GM21381 (cell line): Measurements from ENCODE around the gene WTIP.
"Not testable (repeated sequence)": the region's sequence is repeated elsewhere in the genome, so short reads cannot be mapped to it uniquely, and the experiment has no call there.

Experiments used
- ATAC-seq: cut with Tn5 transposase; IDR thresholded peaks from one replicate; pipeline ENCODE4 v1.9.1; 2021; ENCODE audit warnings: mild to moderate bottlenecking, moderate library complexity; ENCODE audit not compliant: unreplicated experiment

WTIP gene

DNA sequence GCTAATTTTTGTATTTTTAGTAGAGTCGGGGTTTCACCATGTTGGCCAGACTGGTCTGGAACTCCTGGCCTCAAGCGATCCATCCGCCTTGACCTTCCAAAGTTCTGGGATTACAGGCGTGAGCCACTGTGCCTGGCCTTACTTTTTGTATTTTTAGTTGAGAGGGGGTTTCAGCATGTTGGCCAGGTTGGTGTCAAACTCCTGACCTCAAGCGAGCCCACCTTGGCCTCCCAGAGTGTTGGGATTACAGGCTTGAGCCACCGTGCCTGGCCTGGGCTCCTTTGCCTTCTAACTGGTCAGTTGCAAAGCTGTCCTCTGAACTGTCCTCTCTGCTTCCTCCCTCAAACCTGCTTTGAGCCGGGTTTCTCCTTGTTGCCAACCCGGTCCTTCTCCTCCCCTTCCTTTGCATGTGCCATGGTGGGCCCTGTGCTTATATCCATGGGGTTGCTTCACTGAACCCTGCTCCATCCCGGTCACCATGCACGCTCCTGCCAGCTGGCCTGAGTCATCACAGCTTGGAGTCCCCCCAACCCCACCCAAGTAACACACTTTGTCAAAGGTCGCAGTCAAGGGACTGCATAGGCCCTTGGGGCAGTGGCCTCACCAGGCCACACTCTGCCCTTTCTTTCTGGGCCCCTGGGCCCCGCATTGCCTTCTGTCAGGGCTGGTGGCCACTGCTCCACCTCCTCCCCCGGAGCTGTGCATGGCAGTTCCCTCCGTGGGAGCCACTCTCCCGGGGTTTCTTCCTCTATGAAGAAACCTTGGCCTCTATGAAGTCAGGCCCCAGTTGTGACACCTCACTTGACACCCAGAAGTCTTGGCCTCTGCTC, 21.2 kb downstream of the WTIP start:
- no peak for ATAC-seq

DNA sequence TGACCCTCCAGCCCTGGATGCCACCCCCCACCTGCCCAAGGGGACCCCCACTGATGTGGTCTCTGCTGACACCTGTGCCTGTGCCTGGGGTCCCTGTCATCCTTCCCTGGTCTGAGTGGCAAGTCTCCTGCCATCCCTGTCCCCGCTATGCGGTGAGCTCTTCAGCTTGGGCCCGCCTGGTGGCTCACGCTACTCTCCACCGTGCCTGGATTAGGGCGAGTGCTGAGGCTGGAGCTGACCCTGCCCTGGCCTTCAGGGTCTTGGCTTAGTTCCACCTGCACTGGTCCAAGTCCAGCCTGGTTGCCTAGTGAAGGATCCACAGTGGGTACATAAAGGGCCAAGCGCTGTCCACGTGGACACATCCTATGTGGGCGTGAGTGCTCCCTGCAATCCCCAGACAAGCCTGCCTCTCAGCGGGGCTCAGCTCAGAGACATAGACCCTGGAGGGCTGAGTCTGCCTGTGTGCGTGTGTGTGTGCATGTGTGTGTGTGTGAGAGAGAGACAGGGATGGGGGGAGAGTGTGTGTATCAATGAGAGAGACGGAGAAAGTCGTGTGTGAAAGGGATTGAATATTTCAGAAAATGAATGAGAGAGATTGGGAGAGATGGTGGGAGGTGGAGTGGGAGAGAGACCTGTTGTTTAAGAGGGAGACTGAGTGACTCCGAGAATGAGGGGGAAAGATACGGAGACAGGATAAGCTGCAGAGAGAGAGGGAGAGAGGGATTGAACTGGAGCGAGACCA, 22.1 kb downstream of the WTIP start:
- ATAC-seq: no peak

DNA sequence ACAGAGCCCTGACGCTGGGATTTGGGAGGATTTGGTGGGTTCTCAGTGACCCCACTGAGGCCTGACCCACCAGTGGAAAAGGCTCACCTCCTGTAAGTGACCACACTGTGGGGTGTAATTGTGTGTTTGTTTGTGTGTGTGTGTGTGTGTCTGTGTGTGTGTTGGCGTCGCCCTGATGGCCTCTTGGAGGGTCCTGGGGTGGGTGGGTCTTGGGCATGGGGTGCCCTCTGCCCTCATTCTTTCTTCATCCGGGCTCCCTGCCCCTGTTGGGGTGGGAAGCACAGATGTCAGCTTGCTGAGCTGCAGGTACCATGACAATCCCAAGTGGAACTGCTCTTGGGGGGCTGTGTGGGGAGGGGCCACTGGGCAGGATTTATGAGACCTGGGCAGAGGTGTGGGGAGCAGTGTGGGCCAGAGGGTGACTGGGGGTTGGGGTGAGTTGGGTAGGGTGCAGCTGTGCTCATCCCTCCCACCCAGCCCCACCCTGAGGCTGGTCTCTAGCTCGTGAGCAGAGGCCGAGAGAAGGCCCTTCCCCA, 22.8 kb downstream of the WTIP start:
- ATAC-seq: no peak

DNA sequence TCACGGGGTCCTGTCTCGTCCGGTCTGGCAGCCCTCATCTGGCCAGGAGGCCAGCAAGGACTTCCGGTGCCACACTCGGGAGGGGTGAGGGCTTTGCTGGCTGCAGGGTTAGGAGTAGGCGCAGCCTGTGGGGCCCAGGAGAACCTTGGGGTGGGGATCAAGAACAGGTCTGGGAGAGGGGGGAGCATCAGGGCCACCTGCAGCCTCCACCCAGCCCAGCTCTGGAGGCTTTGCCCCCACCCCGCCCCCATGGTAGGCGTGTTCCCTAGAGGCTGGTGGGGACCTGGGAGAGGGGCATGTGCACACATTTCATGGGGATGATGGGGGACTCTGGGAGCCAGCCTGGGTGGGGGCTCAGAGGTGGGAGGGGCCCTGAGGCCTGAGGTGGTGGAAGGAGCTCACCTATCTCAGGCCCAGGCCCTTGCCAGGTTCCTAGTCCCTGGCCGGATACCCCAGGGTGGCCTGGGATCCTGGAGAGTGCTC, 23.3 kb downstream of the WTIP start:
- no peak for ATAC-seq

DNA sequence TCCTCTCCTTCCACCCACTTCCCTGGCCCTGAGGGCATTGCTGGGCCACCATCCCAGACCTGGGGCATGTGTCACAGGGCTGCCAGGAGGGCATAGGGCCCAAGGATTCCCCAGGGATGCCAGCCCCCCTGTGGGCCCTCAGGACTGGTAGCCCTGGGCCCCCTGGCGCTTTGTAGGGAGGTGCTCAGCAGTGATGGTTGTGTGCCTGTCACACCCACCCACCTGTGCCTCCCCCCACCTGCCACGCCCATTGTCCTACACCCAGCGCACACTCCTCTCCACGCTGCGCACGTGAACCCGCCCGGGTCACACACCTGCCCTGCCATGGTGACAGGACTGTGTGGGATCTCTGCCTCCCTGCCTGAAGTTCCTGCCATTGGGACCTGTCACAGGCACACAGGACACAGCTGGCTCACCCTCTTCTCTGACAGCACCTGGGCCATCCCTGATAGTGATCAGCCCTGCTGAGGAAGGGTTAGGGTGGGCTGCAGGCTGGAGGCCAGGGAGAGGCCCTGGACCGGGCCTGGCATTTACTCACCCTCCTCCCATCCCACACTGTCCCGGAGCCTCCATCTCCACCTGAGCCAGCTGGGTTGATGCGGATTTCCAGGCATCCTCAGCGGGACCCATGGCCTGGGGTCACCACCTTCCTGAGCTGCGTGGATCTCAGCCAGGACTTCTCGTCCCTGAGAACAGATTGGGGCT, 23.9 kb downstream of the WTIP start:
- no peak for ATAC-seq

DNA sequence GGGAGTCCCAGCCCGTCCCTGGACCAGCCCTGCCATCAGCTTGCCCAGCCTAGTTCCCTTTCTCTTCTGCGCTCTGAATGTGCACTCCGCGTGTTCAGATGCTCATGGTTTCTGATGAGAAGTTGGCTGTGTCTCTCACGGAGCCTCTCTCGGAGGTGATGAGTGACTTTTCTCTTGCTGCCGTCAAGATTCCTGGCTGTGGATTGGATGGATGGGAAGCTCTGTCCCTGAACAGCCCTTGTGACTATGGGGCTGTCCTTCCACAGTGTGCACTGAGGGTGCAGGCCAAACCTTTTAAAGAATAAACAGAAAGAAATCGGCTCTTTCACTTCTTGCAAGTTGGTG, 24.4 kb downstream of the WTIP start:
- no peak for ATAC-seq

DNA sequence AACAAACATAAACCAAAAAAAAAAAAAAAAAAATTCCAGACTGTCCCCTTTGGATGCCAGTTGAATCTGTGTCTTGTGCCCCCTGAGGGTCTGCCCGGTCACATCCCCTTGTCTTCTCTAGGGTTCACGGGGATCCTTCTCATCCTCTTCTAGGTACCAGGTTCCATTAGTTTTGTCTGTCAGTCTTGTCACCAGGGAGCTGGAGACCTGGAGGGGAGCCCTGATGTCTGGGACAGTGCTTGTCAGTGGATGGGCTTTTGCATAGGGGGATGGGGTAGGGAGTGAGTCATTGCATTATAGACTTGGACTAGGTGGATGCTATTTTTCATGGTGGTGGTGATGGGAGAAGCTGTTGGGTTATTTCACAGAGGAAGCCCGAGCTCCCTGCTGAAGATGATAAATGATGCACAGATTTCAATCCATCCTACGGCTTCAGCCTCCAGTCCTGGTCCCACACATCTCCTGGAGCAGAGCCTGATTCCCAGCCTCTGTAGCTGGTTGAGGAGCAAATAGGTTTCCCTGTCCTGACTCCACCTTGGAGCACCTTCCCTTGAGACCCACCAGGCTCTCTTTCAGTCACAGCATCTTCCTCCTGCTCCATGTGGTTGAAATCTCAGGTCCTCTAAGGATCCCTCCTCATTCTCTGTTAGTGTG, 26.0 kb downstream of the WTIP start:
- no peak for ATAC-seq

DNA sequence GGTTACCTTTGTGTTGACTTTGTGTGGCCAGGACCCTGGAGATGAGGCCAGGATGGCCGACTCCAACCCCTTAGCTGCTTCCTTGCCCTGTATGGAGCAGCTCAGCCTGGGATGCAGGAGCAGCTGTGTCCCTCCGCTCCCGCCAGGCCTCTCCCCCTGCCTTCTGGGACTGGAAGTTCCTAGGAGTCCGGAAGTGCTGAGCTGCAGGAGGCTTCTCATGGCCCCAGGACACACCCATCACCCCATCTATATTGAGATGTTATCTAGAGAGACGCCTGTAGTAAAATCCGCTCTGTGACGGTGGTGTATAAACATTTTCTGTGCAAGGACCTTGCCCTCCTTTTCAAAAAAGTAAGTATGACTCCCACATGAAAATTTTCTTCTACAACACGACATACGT, 27.0 kb downstream of the WTIP start:
- no peak for ATAC-seq

DNA sequence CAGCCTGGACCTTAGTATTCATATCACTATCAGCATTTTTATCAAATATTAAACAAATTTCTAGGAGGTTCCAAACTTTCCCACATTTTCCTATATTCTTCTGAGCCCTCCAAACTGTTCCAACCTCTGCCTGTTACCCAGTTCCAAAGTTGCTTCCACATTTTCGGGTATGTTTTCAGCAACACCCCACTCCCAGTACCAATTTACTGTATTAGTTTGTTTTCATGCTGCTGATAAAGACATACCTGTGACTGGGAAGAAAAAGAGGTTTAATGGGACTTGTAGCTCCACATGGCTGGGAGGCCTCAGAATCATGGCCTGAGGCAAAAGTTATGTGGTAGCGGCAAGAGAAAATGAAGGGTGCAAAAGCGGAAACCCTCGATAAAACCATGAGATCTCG, 29.3 kb downstream of the WTIP start:
- not testable (repeated sequence) for ATAC-seq

DNA sequence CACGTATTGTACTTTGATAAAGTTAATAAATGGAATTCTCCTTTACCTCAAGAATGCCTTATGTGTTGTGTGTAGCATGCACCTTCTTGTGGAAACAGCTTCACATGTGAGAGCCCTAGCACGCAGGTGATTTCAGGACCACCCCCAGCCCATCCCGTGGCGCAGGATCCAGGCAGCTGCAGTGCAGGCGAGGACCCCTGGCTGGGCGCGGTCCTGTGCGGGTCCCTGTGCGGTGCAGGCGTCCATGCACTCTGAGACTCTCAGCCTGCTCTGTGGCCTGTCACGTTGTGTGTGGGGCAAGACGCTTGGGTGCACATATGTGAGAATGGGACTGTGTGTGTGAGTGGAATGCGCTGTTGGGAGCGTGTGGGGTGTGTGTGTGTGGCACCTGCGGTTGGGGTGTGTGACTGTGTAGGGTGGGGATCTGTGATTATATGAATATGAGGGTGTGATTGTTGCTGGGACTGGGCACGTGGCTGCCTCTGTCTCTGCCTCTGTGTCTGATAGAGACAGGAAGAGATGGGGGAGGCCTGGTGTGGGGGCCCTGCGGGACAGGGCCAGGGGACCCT, 30.8 kb downstream of the WTIP start:
- no peak for ATAC-seq

DNA sequence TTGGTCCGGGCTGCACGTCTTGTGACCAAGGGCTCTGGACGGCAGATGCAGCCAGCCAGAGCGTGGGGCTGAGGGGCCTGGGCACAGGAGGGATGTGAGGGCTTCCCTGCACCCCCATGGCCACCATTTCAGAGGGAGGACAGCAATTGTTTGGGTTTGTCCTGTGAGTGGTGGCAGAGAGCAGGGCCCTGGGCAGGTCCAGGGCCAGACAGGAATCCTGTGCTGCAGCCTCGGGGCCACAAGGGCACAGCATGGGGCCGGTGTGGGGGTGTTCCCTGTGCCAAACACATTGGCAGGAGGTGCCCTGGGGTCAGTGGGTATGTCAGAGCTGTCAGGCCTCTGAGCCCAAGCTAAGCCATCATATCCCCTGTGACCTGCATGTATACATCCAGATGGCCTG, 32.2 kb downstream of the WTIP start:
- ATAC-seq: no peak

DNA sequence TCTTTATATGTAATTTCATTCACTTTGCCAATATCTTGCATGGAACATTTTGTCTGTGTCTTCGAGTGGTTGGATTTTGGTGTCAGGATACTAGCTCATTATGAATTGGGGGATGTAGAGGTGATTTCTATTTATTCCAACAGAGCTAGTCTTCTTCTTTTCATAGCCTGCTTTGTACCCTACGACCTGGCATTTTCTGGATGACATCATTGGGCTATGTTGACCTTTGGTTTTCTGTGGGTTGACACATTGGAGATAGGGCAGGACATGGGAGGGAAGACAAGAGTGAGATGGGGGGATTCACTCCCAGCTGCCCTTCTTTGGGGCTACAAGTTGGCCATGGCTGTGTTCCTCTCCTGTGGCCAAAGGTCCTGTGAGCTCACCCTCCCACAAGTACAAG, 38.0 kb downstream of the WTIP start:
- no peak for ATAC-seq

DNA sequence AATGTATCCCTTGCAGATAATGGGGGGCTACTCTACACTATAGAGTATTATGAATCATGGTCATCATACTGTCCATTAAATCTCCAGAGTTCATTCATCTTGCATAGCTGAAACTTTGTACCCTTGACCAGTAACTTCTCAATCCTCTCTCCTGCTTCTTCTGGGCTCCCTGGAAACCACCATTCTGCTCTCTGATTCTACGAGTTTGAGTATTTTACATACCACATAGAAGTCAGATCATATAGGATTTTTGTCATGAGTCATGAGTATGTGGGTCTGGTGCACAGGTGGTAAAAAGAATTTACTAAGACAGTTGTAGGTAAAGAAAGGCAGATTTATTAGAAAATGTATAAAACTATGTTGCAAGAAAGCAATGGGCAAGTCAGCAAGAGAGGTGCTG, 41.9 kb downstream of the WTIP start:
- ATAC-seq: no peak

DNA sequence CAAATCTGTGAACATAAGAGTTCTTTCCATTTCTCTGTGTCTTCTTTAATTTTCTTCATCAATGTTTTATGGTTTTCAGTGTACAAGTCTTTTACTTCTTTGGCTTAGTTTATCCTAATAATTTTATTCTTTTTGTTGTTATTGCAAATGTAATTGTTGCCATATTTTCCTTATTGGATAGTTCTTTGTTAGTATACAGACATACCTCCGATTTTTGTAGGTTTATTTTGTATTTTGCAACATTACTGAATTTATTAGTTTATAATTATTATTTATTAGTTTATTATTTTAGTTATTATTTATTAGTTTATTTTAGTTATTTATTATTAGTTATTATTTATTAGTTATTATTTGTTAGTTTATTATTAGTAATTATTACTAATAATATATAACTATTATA, 43.4 kb downstream of the WTIP start:
- no peak for ATAC-seq

DNA sequence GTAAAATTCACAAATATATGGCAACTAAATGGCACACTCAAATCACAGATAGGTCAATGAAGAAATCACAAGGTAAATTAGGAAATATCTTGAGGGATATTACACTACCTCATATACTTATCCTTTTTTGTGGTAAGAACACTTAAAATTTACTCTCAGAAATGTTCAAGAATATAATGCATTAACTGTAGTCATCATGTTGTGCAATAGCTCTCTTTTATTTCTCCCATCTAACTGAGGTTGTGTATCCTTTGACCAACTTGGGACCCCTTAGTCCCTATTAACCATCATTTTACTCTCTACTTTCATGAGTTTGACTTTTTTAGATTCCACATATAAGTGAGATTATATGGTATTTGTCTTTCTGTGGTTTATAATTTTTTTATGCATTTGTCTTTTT, 52.6 kb downstream of the WTIP start:
- no peak for ATAC-seq

DNA sequence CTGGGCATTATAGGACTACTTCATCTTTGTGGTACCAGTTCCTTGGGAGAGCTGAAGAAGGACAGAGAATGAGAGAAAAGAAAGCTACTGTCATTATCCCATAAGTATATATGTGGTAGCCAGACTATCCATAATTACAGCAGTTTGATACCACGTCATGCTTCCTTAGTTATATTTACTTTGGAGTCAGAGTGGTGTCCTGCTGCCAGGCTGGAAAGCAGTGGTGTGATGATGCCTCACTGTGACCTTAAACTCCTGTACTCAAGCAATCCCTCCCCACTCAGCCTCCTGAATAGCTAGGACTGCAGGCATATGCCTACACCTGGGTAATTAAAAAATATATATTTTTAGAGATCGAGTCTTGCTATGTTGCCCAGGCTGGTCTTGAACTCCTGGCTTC, 57.8 kb downstream of the WTIP start:
- ATAC-seq: no peak

DNA sequence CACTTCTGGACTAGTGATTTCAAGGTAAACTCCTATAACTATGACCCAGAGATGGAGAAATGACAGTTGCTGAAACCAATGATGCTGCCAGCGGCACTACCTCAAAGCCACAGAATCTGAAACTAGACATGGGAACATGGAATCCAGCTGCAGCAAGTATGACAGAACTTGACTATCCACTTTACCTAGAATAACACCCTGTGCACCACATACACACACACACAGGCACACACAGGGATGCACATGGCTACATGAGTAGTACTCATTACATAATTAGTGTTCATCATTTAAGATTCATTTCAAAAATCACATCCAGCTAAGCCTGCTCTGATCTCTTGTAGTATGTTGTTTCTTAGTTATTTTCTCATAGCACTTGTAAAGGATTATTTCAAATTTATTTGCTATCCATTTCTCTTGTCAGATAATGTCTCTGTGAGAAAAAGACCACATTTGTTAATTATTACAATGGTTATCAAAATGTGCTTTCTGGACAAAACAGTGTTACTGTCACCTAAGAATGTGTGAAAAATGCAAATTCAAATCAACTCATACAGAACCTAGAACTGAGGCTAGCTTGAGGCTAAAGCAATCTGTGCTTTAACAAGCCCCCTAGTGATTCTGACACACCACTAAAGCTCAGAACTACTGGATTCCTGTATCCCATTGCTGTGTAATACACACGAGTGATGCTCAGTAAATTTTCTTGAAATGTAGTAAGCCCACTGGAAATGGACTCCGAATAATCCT, 59.4 kb downstream of the WTIP start:
- no peak for ATAC-seq

DNA sequence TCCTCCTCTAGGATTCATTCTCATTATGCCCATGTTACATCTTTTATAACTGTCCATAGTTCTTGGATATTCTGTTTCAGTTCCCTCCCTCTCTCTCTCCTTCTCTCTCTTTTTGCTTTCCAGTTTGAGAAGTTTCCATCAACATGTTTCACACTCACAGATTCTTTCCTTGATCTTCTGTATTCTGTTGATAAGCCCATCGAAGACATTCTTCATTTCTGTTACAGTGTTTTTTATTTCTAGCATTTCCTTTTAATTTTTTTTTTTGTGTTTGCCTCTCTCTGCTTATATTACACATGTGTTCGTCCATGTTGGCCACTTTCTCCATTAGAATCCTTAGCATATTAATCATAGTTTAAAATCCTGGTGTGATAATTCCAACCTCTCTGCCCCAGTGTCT, 68.3 kb downstream of the WTIP start:
- no peak for ATAC-seq

DNA sequence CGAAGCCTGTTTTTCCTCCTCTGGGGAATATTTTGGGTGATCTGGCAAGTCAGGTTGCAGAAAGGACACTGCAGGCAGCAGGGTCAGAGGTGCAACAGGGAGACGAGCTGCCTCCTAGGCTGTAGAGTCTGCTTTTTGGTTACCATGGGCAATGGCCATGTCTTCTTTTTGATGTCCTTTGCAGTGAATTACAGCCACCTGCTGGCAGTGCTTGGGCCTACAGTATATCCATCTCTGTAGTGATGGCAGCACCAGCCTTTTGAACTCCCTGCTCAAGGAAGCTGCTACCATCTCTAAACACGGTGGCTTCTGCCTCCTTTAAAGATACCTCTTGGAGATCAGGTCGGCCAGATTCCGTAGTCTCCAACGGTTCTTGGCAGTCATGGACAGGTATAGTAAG, 73.9 kb downstream of the WTIP start:
- ATAC-seq: no peak

DNA sequence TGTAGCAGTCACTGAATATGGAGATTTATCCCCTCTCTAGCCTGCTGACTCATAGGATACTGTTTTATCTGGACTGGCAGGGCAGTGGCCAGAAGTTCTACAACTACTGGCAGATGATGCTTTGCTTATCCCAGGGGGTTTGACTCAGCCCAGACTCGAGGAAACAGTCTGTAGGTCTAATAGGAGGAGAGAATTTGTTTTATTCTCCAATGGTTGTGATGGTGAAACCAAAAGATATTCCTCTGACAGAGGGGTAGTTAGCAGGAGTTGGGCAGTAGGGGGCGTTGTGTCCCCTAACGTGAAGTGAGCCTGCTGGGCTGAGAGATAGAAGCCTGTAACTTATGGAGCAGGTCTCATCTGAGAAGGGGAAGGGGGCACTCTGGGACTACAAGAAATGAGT, 74.9 kb downstream of the WTIP start:
- no peak for ATAC-seq
